Measurements from ENCODE around the gene APRT.

Gene APRT

DNA sequence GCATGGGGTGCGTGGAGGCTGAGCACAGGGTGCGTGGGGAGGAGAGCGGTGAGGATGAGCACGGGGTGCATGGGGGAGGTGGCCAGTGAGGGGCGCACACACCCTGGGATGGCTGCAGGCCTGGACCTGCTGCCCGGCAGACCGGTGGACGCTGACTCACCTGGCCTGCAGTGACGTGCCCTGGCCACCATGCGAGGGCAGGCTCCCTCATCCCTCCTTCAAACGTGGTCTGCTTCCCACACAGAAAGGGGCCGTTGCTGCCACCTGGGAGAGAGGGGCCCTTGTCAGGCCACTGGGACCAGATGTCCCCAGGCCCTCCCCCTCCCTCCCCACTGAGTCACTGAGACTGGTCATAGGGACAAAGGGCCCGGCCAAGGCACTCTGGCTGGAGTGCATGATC, 20.1 kb upstream of the APRT start:
- no peaks in the 10 kb centered on the region for H3K9me3 ChIP-seq (ENCODE audit: insufficient read depth, low read length)
- TF ChIP-seq EZH2phosphoT487 (IDR thresholded peaks at IDR 0.05; ENCODE audit: low read depth) (no peak), CTCF (IDR thresholded peaks at IDR 0.05; ENCODE audit: low read depth, low read length) (no peak)
- H3K4me2 ChIP-seq (ENCODE audit: low read length): no peak overlapping the region
- no peaks in the 10 kb centered on the region for H3K36me3 ChIP-seq (replicated peaks; ENCODE audit: low read depth, low read length)
- peaks cover 5% of the 10 kb centered on the region; the same call in 1 of the 2 replicates for H3K4me1 ChIP-seq (ENCODE audit: low read length)
- no peak overlapping the region for H2AFZ ChIP-seq (ENCODE audit: low read depth, low read length)
- no peaks in the 10 kb centered on the region for H3K79me2 ChIP-seq (ENCODE audit: low read length)
- H3K4me3 ChIP-seq (ENCODE audit: low read length): no peak overlapping the region
- no peak overlapping the region for H3K9ac ChIP-seq (ENCODE audit: low read length)
- H4K20me1 ChIP-seq (ENCODE audit: insufficient read depth, low read length): no peaks in the 10 kb centered on the region; the same call in 1 of the 2 replicates
- H3K27ac ChIP-seq (ENCODE audit: low read length): no peak overlapping the region
- H3K27me3 ChIP-seq (ENCODE audit: low read depth, low read length): no peaks in the 10 kb centered on the region

DNA sequence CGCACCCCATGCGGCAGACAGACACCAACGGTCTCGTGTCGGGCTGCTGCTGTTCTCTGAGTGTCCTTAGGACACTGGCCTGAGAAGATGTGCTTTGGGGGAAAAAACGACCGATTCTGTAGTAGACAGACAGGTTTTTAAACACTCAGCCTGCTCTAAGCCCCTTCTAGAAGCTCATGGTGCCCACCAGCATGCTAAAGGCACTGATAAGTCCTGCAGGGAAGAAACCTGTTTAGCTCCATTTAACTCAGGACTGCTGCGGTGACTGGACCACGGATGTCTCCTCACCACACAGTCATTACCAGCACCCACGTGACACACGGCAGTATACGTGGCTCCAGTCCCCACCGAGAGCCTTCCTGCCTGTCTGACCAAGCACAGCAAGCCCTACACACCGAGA, 19.1 kb upstream of the APRT start:
- TF ChIP-seq EZH2phosphoT487 (IDR thresholded peaks at IDR 0.05; ENCODE audit: low read depth) (no peak), CTCF (IDR thresholded peaks at IDR 0.05; ENCODE audit: low read depth, low read length) (no peak)
- Histone ChIP-seq H3K4me3 (ENCODE audit: low read length) (no peak overlapping the region), H3K27me3 (ENCODE audit: low read depth, low read length) (no peaks in the 10 kb centered on the region), H4K20me1 (ENCODE audit: insufficient read depth, low read length) (no peaks in the 10 kb centered on the region; the same call in 1 of the 2 replicates), H3K36me3 (replicated peaks; ENCODE audit: low read depth, low read length) (no peaks in the 10 kb centered on the region), H2AFZ (ENCODE audit: low read depth, low read length) (no peak overlapping the region), H3K4me2 (ENCODE audit: low read length) (no peak overlapping the region), H3K79me2 (ENCODE audit: low read length) (no peaks in the 10 kb centered on the region), H3K4me1 (ENCODE audit: low read length) (peaks cover 5% of the 10 kb centered on the region; the same call in 1 of the 2 replicates), H3K27ac (ENCODE audit: low read length) (no peak overlapping the region), H3K9ac (ENCODE audit: low read length) (no peak overlapping the region), H3K9me3 (ENCODE audit: insufficient read depth, low read length) (no peaks in the 10 kb centered on the region)

GRCh38 chr16:88830258-88830657, 18.5 kb upstream of the APRT start:
- TF ChIP-seq CTCF (IDR thresholded peaks at IDR 0.05; ENCODE audit: low read depth, low read length) (no peak), EZH2phosphoT487 (IDR thresholded peaks at IDR 0.05; ENCODE audit: low read depth) (no peak)

DNA sequence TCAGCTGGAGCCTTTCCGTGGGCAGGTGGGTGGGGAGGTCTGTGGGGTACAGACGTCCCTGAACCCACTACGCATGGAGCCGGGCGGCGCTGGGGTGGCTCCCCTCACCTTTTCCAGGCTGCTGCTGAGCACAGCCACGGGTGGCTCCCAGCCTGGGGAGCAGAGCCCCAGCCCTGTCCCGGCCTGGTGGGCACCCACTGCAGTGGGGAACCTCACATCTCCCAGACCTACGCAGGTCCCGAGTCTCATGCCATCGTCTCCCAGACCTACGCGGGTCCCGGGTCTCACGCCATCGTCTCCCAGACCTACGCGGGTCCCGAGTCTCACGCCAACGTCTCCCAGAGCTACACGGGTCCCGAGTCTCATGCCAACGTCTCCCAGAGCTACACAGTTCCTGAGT, 17.0 kb upstream of the APRT start:
- Histone ChIP-seq H4K20me1 (ENCODE audit: insufficient read depth, low read length) (no peaks in the 10 kb centered on the region; the same call in 1 of the 2 replicates), H3K4me1 (ENCODE audit: low read length) (peaks cover 5% of the 10 kb centered on the region; the same call in 1 of the 2 replicates), H3K4me3 (ENCODE audit: low read length) (no peak overlapping the region), H2AFZ (ENCODE audit: low read depth, low read length) (no peak overlapping the region), H3K9ac (ENCODE audit: low read length) (no peak overlapping the region), H3K27me3 (ENCODE audit: low read depth, low read length) (no peaks in the 10 kb centered on the region), H3K4me2 (ENCODE audit: low read length) (no peak overlapping the region), H3K27ac (ENCODE audit: low read length) (no peak overlapping the region), H3K9me3 (ENCODE audit: insufficient read depth, low read length) (no peaks in the 10 kb centered on the region), H3K36me3 (replicated peaks; ENCODE audit: low read depth, low read length) (no peaks in the 10 kb centered on the region), H3K79me2 (ENCODE audit: low read length) (no peaks in the 10 kb centered on the region)
- no peak for TF ChIP-seq EZH2phosphoT487 (IDR thresholded peaks at IDR 0.05; ENCODE audit: low read depth)
- TF ChIP-seq CTCF (IDR thresholded peaks at IDR 0.05; ENCODE audit: low read depth, low read length): no peak

More at GRCh38 chr16:88830258-88830657, 18.5 kb upstream of the APRT start:
- H3K36me3 ChIP-seq (replicated peaks; ENCODE audit: low read depth, low read length): no peaks in the 10 kb centered on the region
- H3K4me3 ChIP-seq (ENCODE audit: low read length): no peak overlapping the region
- H3K79me2 ChIP-seq (ENCODE audit: low read length): no peaks in the 10 kb centered on the region
- no peak overlapping the region for H3K4me2 ChIP-seq (ENCODE audit: low read length)
- no peak overlapping the region for H3K27ac ChIP-seq (ENCODE audit: low read length)
- H3K9ac ChIP-seq (ENCODE audit: low read length): no peak overlapping the region
- peaks cover 5% of the 10 kb centered on the region; the same call in 1 of the 2 replicates for H3K4me1 ChIP-seq (ENCODE audit: low read length)
- no peaks in the 10 kb centered on the region for H3K9me3 ChIP-seq (ENCODE audit: insufficient read depth, low read length)
- no peaks in the 10 kb centered on the region; the same call in 1 of the 2 replicates for H4K20me1 ChIP-seq (ENCODE audit: insufficient read depth, low read length)
- no peaks in the 10 kb centered on the region for H3K27me3 ChIP-seq (ENCODE audit: low read depth, low read length)
- H2AFZ ChIP-seq (ENCODE audit: low read depth, low read length): no peak overlapping the region

Measured in OCI-LY3 (cell line).